ENCODE measurements around the gene LKAAEAR1. TPM values are rescaled to one million over a fixed set of nuclear protein-coding genes. Genes with fewer than 3 reads are reported as not detected.

The LKAAEAR1 gene
- total and polyA plus RNA-seq, 2 of the 13 experiments (the other 11 are each of a cell fraction or from before 2014, with no cell fraction given): not detected

GRCh38 chr20:64042054-64042781 is 42.0 kb downstream of the LKAAEAR1 start (continued):
- TF ChIP-seq FOXJ3 (CRISPR knock-in tag; IDR thresholded peaks at IDR 0.05; ENCODE audit: borderline replicate concordance) (no peak), ZIK1 (CRISPR knock-in tag; IDR thresholded peaks at IDR 0.05; ENCODE audit: borderline replicate concordance, low read depth) (no peak; the same call in 1 of the 2 replicates), ZNF605 (CRISPR knock-in tag; IDR thresholded peaks at IDR 0.05) (peak; percentile 64), ZNF318 (CRISPR knock-in tag; IDR thresholded peaks at IDR 0.05) (no peak; the same call in none of the 2 replicates), TOPORS (CRISPR knock-in tag; IDR thresholded peaks at IDR 0.05) (no peak; the same call in 1 of the 2 replicates), ZNF10 (CRISPR knock-in tag; IDR thresholded peaks at IDR 0.05; ENCODE audit: borderline replicate concordance, low read depth) (peak; percentile 58; the same call in 1 of the 2 replicates), RARG (CRISPR knock-in tag; IDR thresholded peaks at IDR 0.05; ENCODE audit: low read depth) (no peak; the same call in 1 of the 2 replicates), SNAI1 (CRISPR knock-in tag; IDR thresholded peaks at IDR 0.05; ENCODE audit: borderline replicate concordance) (peak; percentile 45; the same call in 1 of the 2 replicates), IRF9 (CRISPR knock-in tag; IDR thresholded peaks at IDR 0.05; ENCODE audit: borderline replicate concordance) (peak; percentile 89; the same call in 1 of the 2 replicates), ZNF788 (CRISPR knock-in tag; IDR thresholded peaks at IDR 0.05; ENCODE audit: borderline replicate concordance) (peak; percentile 82; the same call in 1 of the 2 replicates), ZNF547 (CRISPR knock-in tag; IDR thresholded peaks at IDR 0.05) (peak; percentile 78), SOX6 (IDR thresholded peaks at IDR 0.05) (no peak), SOX6 (CRISPR knock-in tag; IDR thresholded peaks at IDR 0.05) (peak; percentile 36; the same call in 1 of the 2 replicates), PPARG (CRISPR knock-in tag; conservative IDR thresholded peaks at IDR 0.05) (0 out of 2 replicates have a peak, but pooled peaks have one; percentile 32), SMYD3 (CRISPR knock-in tag; IDR thresholded peaks at IDR 0.05) (no peak), FOXC1 (CRISPR knock-in tag; IDR thresholded peaks at IDR 0.05; ENCODE audit: borderline replicate concordance) (peak; percentile 90), MEIS2 (CRISPR knock-in tag; IDR thresholded peaks at IDR 0.05) (peak; percentile 61; the same call in 1 of the 2 replicates), ZNF501 (CRISPR knock-in tag; IDR thresholded peaks at IDR 0.05) (peak; percentile 94), TMF1 (CRISPR knock-in tag; IDR thresholded peaks at IDR 0.05; ENCODE audit: low read depth) (no peak), KLF11 (CRISPR knock-in tag; IDR thresholded peaks at IDR 0.05) (no peak; the same call in 1 of the 2 replicates), MZF1 (CRISPR knock-in tag; IDR thresholded peaks at IDR 0.05; ENCODE audit: borderline replicate concordance) (no peak)

Data from HepG2 (cell line).